NCI-H1092 treated with DMSO at 0.1 percent for 48 hours (cell line): ENCODE results near the gene GRID2.
"Not testable (repeated sequence)": the region's sequence is repeated elsewhere in the genome, so short reads cannot be mapped to it uniquely, and the experiment has no call there.

Source experiments
- DNase-seq: peaks from one replicate; lab custom pipeline; 2025; lab: John Stamatoyannopoulos, UW

GRID2 gene

DNA sequence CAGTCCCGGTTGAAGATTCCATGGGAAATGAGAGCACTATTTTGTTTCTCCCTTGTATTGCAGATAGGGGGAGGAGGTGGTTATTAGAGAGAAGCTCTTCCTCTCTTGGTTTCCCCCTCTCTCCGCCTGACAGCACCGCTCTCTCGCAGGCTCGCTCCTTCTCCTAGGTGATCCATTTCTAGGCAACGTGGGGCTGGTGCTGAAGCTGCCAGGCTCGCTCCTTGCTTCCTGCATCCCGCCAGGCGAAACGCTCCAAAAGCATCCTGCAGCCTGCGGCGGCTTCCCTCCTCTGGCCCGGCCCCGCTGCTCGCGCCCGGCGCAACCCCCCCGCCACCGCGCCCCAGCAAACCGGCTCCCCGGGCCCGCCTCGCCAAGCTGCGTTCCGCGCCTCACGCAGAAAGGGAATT lies at the start of gene GRID2:
Gene GRID2, plus strand, starts transcription at position 346 of the 407 bp plus-strand sequence.
- peak; percentile 32 for DNase-seq

GRCh38 chr4:92253986-92254671 lies 49.6 kb upstream of the GRID2 start:
- DNase-seq, result no peak

- no peak for DNase-seq
Measured at GRCh38 chr4:92254767-92255442, 48.9 kb upstream of the GRID2 start.

- DNase-seq, result no peak
Measured at GRCh38 chr4:92255920-92256244, 47.9 kb upstream of the GRID2 start.

DNA sequence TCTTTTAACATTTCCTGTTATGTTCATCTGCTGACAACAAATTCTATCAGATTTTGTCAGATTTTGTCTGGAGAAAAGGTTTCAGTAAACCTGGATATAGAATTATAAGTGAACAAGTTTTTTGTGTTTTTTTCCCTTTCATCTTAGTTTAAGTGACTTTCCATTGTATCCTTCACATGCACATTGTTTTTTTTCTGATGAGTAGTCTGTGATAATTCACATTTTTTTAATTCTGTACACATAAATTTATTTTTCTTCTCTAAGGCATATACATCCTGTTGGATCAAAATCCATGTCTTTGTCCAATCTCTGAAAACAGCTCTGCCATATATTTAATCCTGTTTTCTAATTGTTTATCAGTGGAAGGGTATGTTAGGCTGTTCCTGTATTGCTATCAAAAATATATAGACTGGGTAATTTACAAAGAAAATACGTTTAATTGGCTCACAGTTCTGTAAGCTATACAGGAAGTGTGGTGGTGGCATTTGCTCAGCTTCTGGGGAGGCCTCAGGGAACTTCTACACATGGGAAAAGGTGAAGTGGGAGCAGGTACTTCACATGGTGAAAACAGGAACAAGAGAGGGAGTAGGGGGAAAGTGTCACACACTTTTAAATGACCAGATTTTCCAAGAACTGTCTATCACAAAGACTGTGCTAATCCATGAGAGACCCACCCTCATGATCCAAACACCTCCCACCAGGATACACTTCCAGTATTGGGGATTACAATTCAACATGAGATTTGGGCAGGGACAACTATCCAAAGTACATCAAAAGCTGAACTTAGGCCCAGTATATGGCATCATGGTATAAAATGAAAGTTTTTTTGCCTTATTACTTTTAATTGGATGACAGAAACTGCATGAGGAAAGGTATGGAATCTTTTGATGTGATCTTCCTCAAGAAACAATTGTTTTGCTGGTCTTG lies 45.6 kb upstream of the GRID2 start:
- DNase-seq, result no peak

DNA sequence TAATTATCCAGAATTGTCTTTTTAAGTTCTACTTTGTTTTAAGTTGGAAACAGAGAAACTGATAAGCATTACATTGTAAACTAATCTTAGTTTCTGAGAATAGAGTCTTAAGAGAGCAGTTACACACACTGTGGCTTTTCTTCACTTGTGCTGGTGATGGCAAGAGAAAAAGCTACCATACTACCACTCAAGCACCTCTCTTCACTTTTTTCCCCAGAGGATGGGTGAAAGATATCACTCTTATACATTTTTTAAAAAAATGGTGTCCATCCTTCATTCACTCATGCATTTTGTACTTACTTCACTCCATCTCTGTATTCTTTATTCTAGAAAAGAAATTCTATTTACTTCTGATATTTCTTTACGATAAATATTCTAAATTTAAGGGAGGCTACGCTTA lies 42.5 kb upstream of the GRID2 start:
- DNase-seq, result no peak

DNA sequence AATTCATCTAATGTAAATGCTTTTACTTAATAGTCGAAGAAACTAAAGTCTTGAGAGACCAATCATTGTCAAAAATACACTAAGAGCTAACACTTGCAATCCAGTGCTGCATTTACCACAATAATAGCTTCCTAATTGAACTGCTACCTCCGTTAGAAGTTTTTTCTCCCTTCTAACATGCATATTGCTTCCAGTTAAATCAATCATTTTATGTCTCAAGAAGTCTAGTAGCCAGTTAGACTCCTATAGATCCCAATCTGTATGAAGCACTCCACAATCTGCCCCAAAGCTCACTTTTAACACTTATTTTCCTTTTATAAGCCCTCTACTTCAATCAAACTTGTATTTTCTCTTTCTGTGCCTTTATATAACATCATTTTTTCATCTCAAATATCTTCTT lies 41.4 kb upstream of the GRID2 start:
- no peak for DNase-seq

GRCh38 chr4:92263010-92263409 lies 40.8 kb upstream of the GRID2 start:
- no peak for DNase-seq

- no peak for DNase-seq
Measured at GRCh38 chr4:92263575-92263974, 40.2 kb upstream of the GRID2 start.

- DNase-seq, result no peak
Measured at GRCh38 chr4:92264163-92264562, 39.6 kb upstream of the GRID2 start.

GRCh38 chr4:92265021-92265420 lies 38.7 kb upstream of the GRID2 start:
- no peak for DNase-seq

DNA sequence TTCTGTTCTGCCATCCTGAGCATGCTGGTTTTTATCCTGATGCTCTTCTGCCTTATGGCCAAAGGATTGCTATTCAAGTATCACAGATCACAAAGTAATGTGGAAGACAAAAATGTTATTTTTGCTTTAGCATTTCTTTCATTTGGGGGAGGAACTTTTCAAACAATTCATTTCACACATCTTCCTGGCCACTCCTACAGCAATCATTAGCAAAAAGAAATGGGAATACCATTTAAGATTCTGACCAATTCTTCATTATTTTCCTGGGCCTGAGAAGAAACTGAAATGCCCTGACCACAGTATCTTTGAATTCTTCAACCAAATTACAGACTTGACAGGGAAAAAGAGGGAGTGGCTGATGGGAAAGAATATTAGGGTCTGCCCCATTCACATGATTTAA lies 38.0 kb upstream of the GRID2 start:
- DNase-seq, result no peak

DNA sequence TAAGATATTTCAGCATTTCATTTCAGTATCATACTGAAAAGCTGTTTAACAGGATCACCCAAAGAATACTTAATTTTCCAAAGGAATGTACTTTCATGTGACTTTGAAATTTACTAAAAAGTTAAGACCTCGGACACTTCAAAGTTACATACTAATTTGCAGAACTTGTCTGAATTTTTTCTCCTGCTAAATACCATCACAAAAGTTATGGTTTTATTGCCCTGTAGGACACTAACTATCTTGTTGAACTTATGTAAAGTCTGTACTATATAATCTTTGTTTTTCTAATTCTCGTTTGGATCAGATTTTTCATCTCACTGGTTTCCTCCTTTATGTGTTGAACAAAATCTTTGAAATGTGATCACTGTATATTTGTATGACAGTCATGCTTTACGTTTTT lies 37.2 kb upstream of the GRID2 start:
- no peak for DNase-seq

GRCh38 chr4:92268642-92269041 lies 35.1 kb upstream of the GRID2 start:
- DNase-seq, result no peak

GRCh38 chr4:92270908-92271307 lies 32.9 kb upstream of the GRID2 start:
- DNase-seq, result no peak

- DNase-seq, result not testable (repeated sequence)
Measured at GRCh38 chr4:92271551-92271950, 32.2 kb upstream of the GRID2 start.

DNA sequence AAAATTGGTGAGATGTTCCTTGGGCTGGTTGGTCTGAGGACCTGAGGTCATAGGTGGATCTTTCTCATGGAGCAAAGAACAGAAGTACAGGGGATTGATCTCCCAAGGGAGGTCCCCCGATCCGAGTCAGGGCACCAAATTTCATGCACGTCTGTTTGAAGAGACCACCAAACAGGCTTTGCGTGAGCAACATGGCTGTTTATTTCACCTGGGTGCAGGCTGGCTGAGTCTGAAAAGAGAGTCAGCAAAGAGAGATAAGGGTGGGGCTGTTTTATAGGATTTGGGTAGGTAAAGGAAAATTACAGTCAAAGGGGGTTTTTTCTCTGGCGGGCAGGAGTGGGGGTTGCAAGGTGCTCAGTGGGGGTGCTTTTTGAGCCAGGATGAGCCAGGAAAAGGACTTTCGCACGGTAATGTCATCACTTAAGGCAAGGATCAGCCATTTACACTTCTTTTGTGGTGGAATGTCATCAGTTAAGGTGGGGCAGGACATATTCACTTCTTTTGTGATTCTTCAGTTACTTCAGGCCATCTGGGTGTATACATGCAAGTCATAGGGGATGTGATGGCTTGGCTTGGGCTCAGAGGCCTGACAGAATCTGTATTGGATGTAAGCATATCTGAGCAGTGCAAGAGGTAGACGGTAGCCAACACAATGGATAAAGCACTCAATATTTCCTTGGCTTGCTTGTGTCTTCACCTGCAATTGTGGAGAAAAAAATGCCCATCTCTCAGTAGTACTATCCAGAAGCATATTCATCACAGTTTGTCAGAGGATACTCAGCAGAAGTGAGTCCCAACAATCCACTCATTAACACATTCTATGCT lies 26.5 kb upstream of the GRID2 start:
- DNase-seq, result not testable (repeated sequence)

DNA sequence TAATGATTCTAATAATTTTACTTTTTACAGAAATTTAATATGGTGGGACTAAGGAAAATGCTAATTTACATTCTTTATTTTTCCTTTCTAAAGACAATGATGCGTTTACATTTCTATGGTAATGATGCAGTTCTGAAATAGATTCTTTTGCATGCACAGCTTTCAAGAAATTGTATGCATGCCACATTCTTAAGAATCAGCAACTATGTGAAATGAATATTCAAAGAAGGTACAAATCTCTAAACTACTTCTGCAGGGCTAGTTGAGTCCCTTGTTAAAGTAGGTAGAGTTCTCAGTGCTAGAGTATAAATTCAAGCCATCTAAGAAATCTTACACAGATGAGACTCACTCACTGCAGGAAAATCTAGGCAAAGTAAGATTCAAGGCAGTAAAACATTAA lies 24.5 kb upstream of the GRID2 start:
- no peak for DNase-seq

GRCh38 chr4:92299152-92299551 lies 4.6 kb upstream of the GRID2 start:
- no peak for DNase-seq

DNA sequence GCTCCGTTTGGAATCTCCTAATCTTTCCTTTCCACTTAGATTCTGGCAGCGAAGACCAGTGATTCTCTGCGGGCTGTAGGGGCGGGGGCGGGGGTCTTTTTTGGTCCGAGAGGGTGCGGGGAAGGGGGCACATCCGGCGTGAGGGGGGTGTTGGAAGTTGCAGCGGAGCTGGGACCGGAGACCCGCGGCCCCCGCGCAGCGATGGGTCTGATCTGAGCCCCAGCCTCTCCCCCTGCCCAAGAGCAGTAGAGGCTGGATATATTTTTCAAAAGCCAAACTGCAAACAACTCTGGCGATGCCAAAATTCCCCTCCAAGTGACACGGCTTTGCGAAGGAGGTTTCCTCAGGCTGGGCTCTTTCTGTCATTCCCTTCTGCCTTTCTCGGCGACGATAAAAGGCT lies 355 bp downstream of the GRID2 start:
- DNase-seq, result no peak

GRCh38 chr4:92304606-92305005 lies 840 bp downstream of the GRID2 start:
- DNase-seq, result no peak
